Endothelial cell of umbilical vein (primary cell): ENCODE data around the gene ANGPT4.

Experiments
- EZH2 ChIP-seq: IDR thresholded peaks from 2 replicates; pipeline ENCODE4 v1.6.1; 2012; ENCODE audit warnings: borderline replicate concordance, low read depth, mild to moderate bottlenecking, moderate library complexity, low read length, inconsistent platforms; ENCODE audit not compliant: severe bottlenecking
- POLR2A ChIP-seq: IDR thresholded peaks from 2 replicates; pipeline ENCODE4 v1.6.1; 2012; ENCODE audit warnings: low read depth, mild to moderate bottlenecking, control low read depth, low read length
- POLR2AphosphoS5 ChIP-seq: IDR thresholded peaks from 2 replicates; pipeline ENCODE4 v1.6.1; 2012; ENCODE audit warnings: low read depth, mild to moderate bottlenecking, control low read depth, low read length, moderate library complexity; ENCODE audit not compliant: insufficient read depth
- TF ChIP-seq, protein P1 (sequence below), 2 donors: IDR thresholded peaks; 1 replicate in 1 of 2; 2 replicates in 1 of 2; pipeline ENCODE4 v1.5.1; 2011; ENCODE audit warnings: low read length in 2 of 2, mild to moderate bottlenecking in 2 of 2, moderate library complexity in 2 of 2, control low read depth in 1 of 2, inconsistent platforms in 1 of 2, low read depth in 1 of 2; ENCODE audit not compliant: insufficient read depth in 1 of 2; ENCODE audit errors: extremely low read depth in 1 of 2

DNA sequence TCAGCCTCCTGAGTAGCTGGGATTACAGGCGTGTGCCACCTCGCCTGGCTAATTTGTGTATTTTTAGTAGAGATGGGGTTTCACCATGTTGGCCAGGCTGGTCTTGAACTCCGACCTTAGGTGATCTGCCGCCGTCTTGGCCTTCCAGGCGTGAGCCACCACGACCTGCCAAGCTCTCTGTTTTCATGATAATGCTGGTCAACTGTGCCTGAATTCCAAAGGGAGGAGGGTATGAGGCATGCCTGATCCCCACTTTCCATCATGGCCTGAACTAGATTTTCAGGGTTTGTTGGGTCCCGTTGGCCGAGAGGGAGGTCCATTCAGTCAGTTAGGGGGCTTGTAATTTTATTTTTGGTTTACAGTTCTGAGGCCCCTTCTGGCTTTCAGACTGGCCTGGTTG lies 28.0 kb upstream of the ANGPT4 start:
- TF ChIP-seq POLR2AphosphoS5: no peak
- TF ChIP-seq EZH2: no peak
- TF ChIP-seq, protein P1, sequence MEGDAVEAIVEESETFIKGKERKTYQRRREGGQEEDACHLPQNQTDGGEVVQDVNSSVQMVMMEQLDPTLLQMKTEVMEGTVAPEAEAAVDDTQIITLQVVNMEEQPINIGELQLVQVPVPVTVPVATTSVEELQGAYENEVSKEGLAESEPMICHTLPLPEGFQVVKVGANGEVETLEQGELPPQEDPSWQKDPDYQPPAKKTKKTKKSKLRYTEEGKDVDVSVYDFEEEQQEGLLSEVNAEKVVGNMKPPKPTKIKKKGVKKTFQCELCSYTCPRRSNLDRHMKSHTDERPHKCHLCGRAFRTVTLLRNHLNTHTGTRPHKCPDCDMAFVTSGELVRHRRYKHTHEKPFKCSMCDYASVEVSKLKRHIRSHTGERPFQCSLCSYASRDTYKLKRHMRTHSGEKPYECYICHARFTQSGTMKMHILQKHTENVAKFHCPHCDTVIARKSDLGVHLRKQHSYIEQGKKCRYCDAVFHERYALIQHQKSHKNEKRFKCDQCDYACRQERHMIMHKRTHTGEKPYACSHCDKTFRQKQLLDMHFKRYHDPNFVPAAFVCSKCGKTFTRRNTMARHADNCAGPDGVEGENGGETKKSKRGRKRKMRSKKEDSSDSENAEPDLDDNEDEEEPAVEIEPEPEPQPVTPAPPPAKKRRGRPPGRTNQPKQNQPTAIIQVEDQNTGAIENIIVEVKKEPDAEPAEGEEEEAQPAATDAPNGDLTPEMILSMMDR (IDR thresholded peaks at IDR 0.05; ENCODE audit: extremely low read depth in 1 of 2, insufficient read depth in 1 of 2, low read depth in 1 of 2, low read length in 2 of 2): no peak
- TF ChIP-seq POLR2A: no peak
